Esophagus muscularis mucosa (tissue), 4 donors: Measurements from ENCODE around the gene PRKCQ. TPM values are rescaled to one million over a fixed set of nuclear protein-coding genes. Genes with fewer than 3 reads are reported as not detected.

Experiments
- DNase-seq: peaks from one replicate; pipeline ENCODE4 v3.0.0-alpha.2; 2017; ENCODE audit errors: extremely low spot score
- H3K27ac ChIP-seq, 4 donors: fragments of 200-600 bp; sonication (generic); replicated peaks in 1 of 4; 1 replicate in 3 of 4; 2 replicates in 1 of 4; pipeline ENCODE4 v1.5.1; 2016 to 2019; ENCODE audit warnings: mild to moderate bottlenecking in 1 of 4
- H3K27me3 ChIP-seq, 4 donors: fragments of 200-600 bp; sonication (generic); one replicate each; pipeline versions ENCODE4 v1.5.1 to v1.6.0; 2016 to 2019
- H3K36me3 ChIP-seq, 4 donors: fragments of 200-600 bp; sonication (generic); one replicate each; pipeline ENCODE4 v1.5.1; 2016 to 2019
- H3K4me1 ChIP-seq, 4 donors: fragments of 200-600 bp; sonication (generic); one replicate each; pipeline ENCODE4 v1.5.1; 2016 to 2019
- H3K4me3 ChIP-seq, 4 donors: fragments of 200-600 bp; sonication (generic); 1 replicate in 2 of 4; 2 replicates in 2 of 4; pipeline ENCODE4 v1.5.1; 2016 to 2019; ENCODE audit warnings: mild to moderate bottlenecking in 4 of 4, moderate library complexity in 1 of 4
- H3K9me3 ChIP-seq, 4 donors: fragments of 200-600 bp; sonication (generic); 1 replicate in 3 of 4; 2 replicates in 1 of 4; pipeline ENCODE4 v1.5.1; 2016 to 2019
- CTCF ChIP-seq, 3 experiments: fragments of 200-600 bp in 2 of 3; fragments of 450-650 bp in 1 of 3; sonication (generic) in 2 of 3; IDR thresholded peaks; one replicate each; pipeline ENCODE4 v1.5.1; 2017 to 2019; ENCODE audit warnings: antibody characterized with exemption in 3 of 3, mild to moderate bottlenecking in 2 of 3, moderate library complexity in 1 of 3
- EP300 ChIP-seq: sonication (generic); formaldehyde crosslinking; IDR thresholded peaks from one replicate; pipeline ENCODE4 v1.6.1; 2017; ENCODE audit warnings: antibody characterized with exemption
- POLR2A ChIP-seq: fragments of 450-650 bp; IDR thresholded peaks from one replicate; pipeline ENCODE4 v1.6.1; 2017; ENCODE audit warnings: antibody characterized with exemption, moderate library complexity, mild to moderate bottlenecking, low read depth
- POLR2AphosphoS5 ChIP-seq, 2 donors: sonication (generic); formaldehyde crosslinking; IDR thresholded peaks; one replicate each; pipeline ENCODE4 v1.6.1; 2017; ENCODE audit warnings: antibody characterized with exemption in 2 of 2
- WGBS: methylation state at CpG from one replicate; pipeline ENCODE4 v1.1.5; 2018; 5-methylcytosine and 5-hydroxymethylcytosine counted together
- intact Hi-C: fragments of 100-400 bp; cut with DNase I; formaldehyde crosslinking; loops from one replicate; pipeline ENCODE4 v1.15.1; 2023
- total RNA-seq, 4 donors: library from RNA; depleted of rRNA; stranded (reverse); fragments of >200 nt; gene quantifications; one replicate each; pipeline versions ENCODE4 v1.1.0 to v1.2.1, GENCODE V29; 2016

The PRKCQ gene
- total RNA-seq, 4 donors from 2014 or later, result 4.6 to 9.4 (median 6.8) TPM

- Histone ChIP-seq H3K9me3 (no peaks in the 10 kb centered on the region), H3K27me3 (peaks cover 0 to 12% (median 0%) of the 10 kb centered on the region in 4 donors), H3K4me3 (no peak overlapping the region), H3K36me3 (no peaks in the 10 kb centered on the region), H3K4me1 (no peaks in the 10 kb centered on the region), H3K27ac (no peak overlapping the region)
- 77% methylated on average over 11 of the region's 11 CpGs for WGBS
- no peak for DNase-seq
- TF ChIP-seq CTCF (IDR thresholded peaks at IDR 0.05) (no peak), EP300 (no peak)
- intact Hi-C loops, result no loop called here
Observed at GRCh38 chr10:6589287-6590094, 9.4 kb upstream of the PRKCQ start.

GRCh38 chr10:6588845-6589244 is 8.8 kb upstream of the PRKCQ start:
- Histone ChIP-seq H3K36me3 (no peaks in the 10 kb centered on the region), H3K9me3 (no peaks in the 10 kb centered on the region), H3K4me3 (no peak overlapping the region), H3K27ac (no peak overlapping the region), H3K27me3 (peaks cover 0 to 12% (median 0%) of the 10 kb centered on the region in 4 donors), H3K4me1 (no peaks in the 10 kb centered on the region)
- TF ChIP-seq CTCF (IDR thresholded peaks at IDR 0.05) (no peak), EP300 (no peak), POLR2A (no peak), POLR2AphosphoS5 (IDR thresholded peaks at IDR 0.05) (no peak)
- WGBS, result 83% methylated on average over 3 of the region's 3 CpGs
- no peak for DNase-seq
- intact Hi-C loops, result no loop called here

DNA sequence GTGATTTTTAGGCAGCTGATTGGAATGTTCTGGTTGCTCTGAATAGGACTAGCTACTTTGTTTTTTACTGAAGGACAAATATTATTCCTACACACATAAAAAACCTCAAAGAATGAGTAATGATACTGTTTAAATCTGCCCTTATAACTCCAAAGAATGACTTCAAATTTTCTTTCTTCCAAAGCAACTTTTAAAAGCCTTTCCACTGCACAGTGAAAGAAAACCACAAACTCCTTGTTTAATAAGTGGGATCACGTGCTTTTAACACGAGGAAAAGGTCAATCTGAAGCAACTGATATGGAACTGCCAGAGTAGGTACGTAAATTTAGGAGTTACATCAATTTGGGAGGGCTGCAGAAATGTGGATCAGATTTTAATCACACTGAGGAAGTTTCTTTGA is 8.0 kb upstream of the PRKCQ start:
- Histone ChIP-seq H3K27ac (no peak overlapping the region), H3K36me3 (no peaks in the 10 kb centered on the region), H3K9me3 (no peaks in the 10 kb centered on the region), H3K4me3 (no peak overlapping the region), H3K4me1 (no peaks in the 10 kb centered on the region), H3K27me3 (peaks cover 0 to 12% (median 0%) of the 10 kb centered on the region in 4 donors)
- WGBS, result 39% methylated on average over 3 of the region's 3 CpGs
- intact Hi-C loops, result no loop called here
- no peak for DNase-seq
- TF ChIP-seq EP300, result no peak
- no peak for TF ChIP-seq POLR2AphosphoS5 (IDR thresholded peaks at IDR 0.05)
- TF ChIP-seq CTCF (IDR thresholded peaks at IDR 0.05), result no peak
- TF ChIP-seq POLR2A, result no peak

GRCh38 chr10:6586501-6586900 is 6.4 kb upstream of the PRKCQ start:
- no peak for TF ChIP-seq POLR2AphosphoS5 (IDR thresholded peaks at IDR 0.05)
- no peak for TF ChIP-seq CTCF (IDR thresholded peaks at IDR 0.05)
- TF ChIP-seq EP300, result no peak
- no peak for TF ChIP-seq POLR2A
- WGBS, result 84% methylated on average over 4 of the region's 4 CpGs
- Histone ChIP-seq H3K9me3 (no peaks in the 10 kb centered on the region), H3K27ac (no peak overlapping the region), H3K4me1 (no peaks in the 10 kb centered on the region), H3K4me3 (no peak overlapping the region), H3K36me3 (no peaks in the 10 kb centered on the region), H3K27me3 (peaks cover 0 to 12% (median 2%) of the 10 kb centered on the region in 4 donors)
- intact Hi-C loops, result no loop called here
- no peak for DNase-seq
